D721Med (cell line): ENCODE data around the gene SPATA6L.
"Not testable (repeated sequence)": the region's sequence is repeated elsewhere in the genome, so short reads cannot be mapped to it uniquely, and the experiment has no call there.

Source experiments
- DNase-seq: peaks from one replicate; pipeline ENCODE4 v3.0.0; 2011; ENCODE audit warnings: low spot score; ENCODE audit not compliant: insufficient read length
- FAIRE-seq: peaks from 2 replicates; lab custom pipeline; 2011; peaks lifted over from hg19 to GRCh38; lab: Jason Lieb, UNC
- CTCF ChIP-seq: IDR thresholded peaks from 2 replicates; pipeline ENCODE4 v1.5.1; 2012; ENCODE audit warnings: mild to moderate bottlenecking, control low read depth; ENCODE audit not compliant: insufficient read depth; ENCODE audit errors: missing control alignments

The SPATA6L gene

GRCh38 chr9:4661165-4661564 is 5.1 kb downstream of the SPATA6L start:
- TF ChIP-seq CTCF = no peak
- FAIRE-seq (no peak), DNase-seq (no peak)

DNA sequence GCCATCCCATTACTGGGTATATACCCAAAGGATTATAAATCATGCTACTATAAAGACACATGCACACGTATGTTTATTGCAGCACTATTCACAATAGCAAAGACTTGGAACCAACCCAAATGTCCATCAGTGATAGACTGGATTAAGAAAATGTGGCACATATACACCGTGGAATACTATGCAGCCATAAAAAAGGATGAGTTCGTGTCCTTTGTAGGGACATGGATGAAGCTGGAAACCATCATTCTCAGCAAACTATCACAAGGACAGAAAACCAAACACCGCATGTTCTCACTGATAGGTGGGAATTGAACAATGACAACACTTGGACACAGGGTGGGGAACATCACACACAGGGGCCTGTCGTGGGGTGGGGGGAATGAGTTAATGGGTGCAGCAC is 5.6 kb downstream of the SPATA6L start:
- FAIRE-seq, DNase-seq: not testable (repeated sequence)

GRCh38 chr9:4657426-4658159 is 8.7 kb downstream of the SPATA6L start:
- DNase-seq = no peak
- no peak for TF ChIP-seq CTCF
- no peak for FAIRE-seq

- FAIRE-seq (no peak), DNase-seq (no peak)
- no peak for TF ChIP-seq CTCF
Measured at GRCh38 chr9:4656621-4657020, 9.7 kb downstream of the SPATA6L start.

- not testable (repeated sequence) for DNase-seq
Measured at GRCh38 chr9:4656196-4656595, 10.1 kb downstream of the SPATA6L start.

GRCh38 chr9:4654538-4654937 is 11.7 kb downstream of the SPATA6L start:
- DNase-seq (no peak), FAIRE-seq (no peak)
- no peak for TF ChIP-seq CTCF

More at GRCh38 chr9:4656196-4656595, 10.1 kb downstream of the SPATA6L start:
- FAIRE-seq = not testable (repeated sequence)

DNA sequence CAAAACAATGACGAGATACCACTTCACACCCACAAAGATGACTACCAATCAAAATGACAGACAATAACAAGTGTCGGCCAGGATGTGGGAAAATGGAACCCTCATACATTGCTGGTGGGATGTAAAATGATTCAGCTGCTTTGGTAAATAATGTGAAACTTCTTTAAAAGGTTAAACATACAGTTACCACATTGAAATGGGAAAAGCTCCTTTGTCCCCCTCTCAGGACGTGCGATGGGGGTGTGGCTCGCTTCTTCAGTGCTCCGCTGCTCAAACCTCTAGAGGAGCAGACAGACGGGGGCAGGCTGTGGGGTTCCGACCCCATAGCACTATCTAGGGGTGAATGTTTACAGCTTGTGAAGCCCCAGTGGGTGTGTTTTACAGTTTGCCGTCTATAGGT is 12.2 kb downstream of the SPATA6L start:
- DNase-seq (no peak), FAIRE-seq (no peak)
- TF ChIP-seq CTCF = no peak

- FAIRE-seq = no peak
- DNase-seq = no peak
- TF ChIP-seq CTCF = no peak
Measured at GRCh38 chr9:4642351-4642750, 23.9 kb downstream of the SPATA6L start.
